NCI-H2107 treated with DMSO at 0.1 percent for 48 hours (cell line): ENCODE measurements around the gene CD82.
A peak's percentile ranks its signal among the peaks of the same experiment; 100 is the strongest.
"Not testable (repeated sequence)": the region's sequence is repeated elsewhere in the genome, so short reads cannot be mapped to it uniquely, and the experiment has no call there.

Experiments
- DNase-seq: peaks from one replicate; lab custom pipeline; 2025; ENCODE audit not compliant: unreplicated experiment; lab: John Stamatoyannopoulos, UW

CD82 gene

GRCh38 chr11:44533921-44534711 is 31.3 kb upstream of the CD82 start:
- no peak for DNase-seq

DNA sequence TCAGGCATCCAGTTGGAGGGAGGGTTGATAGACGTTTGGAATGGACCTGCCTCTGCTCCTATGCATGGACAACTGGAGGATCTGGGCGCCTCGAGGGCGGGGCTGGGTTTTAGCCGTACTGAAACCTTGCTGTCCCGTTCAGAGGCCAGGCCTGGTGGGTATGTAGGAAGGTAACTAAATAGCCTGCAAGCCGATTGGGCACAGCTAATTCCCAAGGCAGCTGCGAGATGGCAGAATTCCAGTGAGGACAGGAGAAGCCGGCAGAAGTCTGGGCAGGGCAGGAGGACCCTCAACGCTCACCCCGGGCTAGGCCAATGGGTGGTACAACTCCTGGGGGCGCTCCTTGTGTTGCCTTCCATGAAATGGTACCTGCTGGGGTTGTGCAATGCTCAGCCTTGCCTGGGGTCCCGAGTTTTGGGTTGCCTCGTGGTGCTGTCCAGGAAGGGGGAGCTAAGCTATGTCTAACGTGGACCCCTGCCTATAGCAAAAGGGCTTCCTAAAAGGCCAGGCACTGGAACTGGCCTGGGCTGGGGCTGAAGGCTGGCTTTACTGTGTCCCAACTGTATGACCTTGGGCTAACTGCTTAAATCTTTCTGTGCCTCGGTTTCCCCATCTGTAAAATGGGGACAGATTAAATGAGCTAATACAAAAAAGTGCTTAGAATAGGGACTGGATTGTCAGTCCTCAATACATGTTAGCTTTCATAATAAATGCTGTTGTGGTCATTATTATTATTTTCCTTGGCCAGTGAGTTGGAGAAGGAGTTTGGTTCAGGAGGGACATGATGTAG is 30.1 kb upstream of the CD82 start:
- no peak for DNase-seq

- no peak for DNase-seq
Observed at GRCh38 chr11:44536788-44537516, 28.5 kb upstream of the CD82 start.

DNA sequence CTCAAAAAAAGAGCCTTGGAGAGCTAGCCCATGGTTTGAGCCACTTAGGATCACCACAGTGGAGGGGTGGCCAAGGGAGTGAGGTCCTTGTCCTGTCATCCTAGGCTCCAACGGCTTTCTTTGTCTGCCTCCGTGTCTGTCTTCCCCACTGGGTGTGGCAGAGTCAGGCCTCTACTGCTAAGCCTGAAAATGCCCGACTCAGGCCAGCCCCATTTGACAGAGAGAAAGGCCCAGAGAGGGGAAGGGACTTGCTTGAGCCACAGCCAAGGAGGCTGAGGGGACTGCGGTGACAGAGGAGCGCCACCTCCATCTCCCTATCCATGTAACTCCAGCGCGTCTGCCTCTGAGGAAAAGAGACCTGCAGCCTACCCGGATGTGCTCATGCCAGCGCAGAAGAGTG is 27.8 kb upstream of the CD82 start:
- DNase-seq, result no peak

DNA sequence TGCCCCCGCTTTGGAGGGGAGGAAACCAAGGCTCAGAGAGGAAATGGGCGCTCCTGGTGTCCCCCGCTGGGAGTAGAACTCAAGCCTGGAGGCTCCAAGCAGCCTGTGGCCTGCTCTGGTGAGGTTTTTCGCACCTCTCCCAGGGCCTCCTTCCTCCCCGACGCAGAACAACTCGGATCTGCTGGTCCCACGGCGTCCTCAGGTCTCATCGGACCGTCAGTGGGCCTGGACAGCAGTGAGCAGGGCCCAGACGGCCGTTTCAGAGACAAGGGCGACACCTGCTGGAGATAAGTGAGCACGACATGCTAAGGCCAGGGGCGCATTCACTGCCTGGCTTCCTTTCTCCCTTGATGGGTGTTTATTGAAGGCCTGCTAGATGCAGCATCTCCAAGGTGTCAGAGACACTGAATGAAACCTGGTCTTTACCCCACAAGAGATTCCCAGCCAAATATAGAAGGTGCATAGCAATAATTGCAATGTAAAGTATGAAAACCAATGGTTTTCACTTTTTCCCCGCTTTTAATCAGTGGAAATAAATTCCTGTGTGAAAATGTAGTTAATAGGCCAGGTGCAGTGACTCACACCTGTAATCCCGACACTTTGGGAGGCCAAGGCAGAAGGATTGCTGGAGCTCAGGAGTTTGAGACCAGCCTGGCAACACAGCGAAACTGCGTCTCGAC is 26.9 kb upstream of the CD82 start:
- peak; percentile 58 for DNase-seq

- DNase-seq, result peak; percentile 69
Observed at GRCh38 chr11:44539971-44540370, 25.5 kb upstream of the CD82 start.

DNA sequence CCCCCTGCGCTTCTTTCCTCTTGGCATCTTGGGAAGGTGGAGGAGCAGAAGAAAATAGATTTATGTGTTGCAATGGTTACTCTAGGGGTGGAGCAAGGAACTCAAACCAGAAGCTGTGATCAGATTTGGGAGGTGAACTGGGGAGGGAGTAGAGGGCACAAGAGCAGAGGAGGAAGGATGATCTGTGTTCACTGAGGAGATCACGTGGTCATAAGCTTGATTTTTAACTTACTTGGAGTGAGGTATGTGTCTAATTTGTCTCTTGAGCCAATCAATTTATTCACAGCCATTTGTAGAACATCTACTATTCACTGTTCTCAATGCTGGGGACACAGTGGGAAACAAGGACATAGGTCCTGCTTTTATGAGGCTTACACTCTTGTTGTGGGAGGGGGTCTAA is 24.8 kb upstream of the CD82 start:
- DNase-seq, result no peak

DNA sequence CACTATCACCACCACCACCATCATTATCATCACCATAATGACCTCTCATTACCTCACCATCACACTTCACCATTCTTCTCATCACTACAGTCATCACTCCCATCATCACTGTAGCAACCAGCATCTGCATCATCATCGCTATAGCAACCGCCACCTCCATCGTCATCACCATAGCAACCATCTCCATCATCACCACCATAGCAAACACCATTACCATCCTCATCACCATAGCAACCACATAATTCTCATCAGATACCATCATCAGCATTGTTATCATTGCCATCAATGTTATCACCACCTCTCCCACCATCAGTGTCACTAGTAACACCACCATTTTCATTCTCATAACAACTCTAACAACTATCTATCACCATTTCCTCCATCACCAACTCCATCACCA is 23.1 kb upstream of the CD82 start:
- no peak for DNase-seq

GRCh38 chr11:44546984-44547383 is 18.5 kb upstream of the CD82 start:
- not testable (repeated sequence) for DNase-seq

- DNase-seq, result not testable (repeated sequence)
Observed at GRCh38 chr11:44547534-44547933, 17.9 kb upstream of the CD82 start.

DNA sequence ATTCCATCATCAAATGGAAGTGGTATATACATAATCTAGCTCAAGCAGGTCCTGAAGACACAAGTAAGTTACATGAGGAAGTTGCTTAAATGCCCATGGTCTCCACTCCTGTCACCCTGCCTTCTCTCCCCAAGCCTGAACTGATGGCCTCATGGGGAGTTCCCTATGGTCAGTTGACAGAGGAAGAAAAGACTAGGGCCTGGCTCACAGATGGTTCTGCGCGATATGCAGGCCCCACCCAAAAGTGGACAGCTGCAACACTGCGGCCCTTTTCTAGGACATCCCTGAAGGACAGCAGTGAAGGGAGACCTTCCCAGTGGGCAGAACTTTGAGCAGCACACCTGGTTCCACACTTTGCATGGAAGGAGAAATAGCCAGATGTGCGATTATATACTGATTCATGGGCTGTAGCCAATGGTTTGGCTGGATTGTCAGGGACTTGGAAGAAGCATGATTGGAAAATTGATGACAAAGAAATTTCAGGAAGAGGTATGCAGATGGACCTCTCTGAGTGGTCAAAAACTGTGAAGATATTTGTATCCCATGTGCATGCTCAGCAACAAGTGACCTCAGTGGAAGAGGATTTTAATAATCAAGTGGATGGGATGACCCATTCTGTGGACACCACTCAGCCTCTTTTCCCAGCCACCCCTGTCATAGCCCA is 17.3 kb upstream of the CD82 start:
- no peak for DNase-seq

DNA sequence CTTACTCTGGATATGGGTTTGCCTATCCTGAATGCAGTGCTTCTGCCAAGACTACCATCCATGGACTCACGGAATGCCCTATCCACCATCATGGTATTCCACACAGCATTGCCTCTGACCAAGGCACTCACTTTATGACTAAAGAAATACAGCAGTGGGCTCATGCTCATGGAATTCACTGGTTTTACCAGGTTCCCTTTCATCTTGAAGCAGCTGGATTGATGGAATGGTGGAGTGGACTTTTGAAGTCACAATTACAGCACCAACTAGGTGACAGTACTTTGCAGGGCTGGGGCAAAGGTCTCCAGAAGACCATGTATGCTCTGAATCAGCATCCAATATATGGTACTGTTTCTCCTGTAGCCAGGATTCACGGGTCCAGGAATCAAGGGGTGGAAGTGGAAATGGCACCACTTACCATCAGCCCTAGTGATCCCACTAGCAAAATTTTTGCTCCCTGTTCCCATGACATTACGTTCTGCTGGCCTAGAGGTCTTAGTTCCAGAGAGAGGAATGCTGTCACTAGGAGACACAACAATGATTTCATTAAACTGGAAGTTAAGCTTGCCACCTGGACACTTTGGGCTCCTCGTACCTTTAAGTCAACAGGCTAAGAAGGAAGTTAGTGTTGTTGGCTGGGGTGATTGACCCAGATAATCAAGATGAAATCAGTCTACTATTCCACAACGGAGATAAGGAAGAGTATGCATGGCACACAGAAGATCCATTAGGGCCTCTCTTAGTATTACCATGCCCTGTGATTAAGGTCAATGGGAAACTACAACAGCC is 16.3 kb upstream of the CD82 start:
- not testable (repeated sequence) for DNase-seq

DNA sequence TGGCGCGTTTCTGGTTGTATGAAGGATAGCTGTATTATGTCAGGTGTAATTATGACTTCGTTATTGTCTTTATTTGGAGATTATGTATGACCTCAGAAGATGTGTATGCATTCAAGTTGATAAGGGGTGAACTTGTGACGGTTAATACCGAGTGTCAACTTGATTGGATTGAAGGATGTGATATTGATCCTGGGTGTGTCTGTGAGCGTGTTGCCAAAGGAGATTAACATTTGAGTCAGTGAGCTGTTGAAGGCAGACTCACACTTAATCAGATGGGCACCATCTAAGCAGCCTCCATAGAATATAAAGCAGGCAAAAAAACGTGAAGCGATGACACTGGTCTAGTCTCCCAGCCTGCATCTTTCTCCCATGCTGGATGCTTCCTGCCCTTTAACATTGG is 15.3 kb upstream of the CD82 start:
- no peak for DNase-seq

- no peak for DNase-seq
Observed at GRCh38 chr11:44551456-44552139, 13.9 kb upstream of the CD82 start.

GRCh38 chr11:44555031-44555800 is 10.2 kb upstream of the CD82 start:
- DNase-seq, result no peak

DNA sequence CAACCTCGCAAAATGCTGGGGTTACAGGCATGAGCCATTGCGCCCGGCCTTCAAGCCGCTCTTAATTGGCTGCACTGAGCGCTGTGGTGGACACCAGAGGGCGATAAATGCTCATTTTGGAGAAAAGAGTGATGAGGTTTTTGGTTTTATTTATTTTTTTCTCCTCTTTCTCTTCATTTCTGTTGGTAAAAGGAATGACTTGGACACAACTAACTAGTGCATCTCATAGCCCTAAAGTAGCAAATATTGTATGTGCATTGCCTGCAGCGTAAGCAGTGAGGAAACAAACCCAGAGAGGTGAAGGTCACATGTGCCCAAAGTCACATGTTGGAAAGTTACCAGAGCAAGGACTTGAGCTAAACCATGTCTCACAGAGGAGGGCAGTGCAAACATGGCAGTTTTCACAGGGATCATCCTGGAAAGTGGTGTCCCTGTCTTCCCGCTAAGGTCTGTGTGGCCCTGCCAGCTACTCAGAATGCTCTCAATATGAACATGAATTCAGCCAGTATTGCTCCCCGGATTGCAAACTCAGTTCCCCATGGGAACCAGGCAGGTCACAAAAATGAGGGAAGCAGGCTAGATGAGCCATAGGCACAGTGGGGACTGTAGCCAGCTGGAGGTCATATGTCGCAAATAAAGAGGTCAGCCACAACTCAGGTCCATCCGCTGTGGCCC is 8.6 kb upstream of the CD82 start:
- no peak for DNase-seq

DNA sequence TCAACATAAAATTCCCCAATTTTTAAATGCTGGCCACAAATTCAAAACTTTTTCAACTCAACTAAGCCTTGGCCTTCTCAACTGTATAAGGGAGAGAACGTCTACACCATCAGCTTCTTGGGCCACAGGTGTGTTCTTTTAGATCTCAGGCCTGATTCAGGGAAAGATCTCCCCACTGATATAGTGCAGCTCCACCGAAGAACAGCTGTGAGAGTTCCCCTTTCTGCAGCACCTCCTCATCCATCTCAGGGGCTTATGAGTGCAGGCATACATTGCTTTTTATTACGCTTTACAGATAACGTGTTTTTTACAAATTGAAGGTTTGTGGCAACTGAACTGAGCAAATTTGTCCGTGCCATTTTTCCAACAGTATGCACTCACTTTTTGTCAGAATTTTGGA is 8.0 kb upstream of the CD82 start:
- DNase-seq, result no peak
